ENCODE measurements around the gene SPPL2C.

The SPPL2C gene, protein sequence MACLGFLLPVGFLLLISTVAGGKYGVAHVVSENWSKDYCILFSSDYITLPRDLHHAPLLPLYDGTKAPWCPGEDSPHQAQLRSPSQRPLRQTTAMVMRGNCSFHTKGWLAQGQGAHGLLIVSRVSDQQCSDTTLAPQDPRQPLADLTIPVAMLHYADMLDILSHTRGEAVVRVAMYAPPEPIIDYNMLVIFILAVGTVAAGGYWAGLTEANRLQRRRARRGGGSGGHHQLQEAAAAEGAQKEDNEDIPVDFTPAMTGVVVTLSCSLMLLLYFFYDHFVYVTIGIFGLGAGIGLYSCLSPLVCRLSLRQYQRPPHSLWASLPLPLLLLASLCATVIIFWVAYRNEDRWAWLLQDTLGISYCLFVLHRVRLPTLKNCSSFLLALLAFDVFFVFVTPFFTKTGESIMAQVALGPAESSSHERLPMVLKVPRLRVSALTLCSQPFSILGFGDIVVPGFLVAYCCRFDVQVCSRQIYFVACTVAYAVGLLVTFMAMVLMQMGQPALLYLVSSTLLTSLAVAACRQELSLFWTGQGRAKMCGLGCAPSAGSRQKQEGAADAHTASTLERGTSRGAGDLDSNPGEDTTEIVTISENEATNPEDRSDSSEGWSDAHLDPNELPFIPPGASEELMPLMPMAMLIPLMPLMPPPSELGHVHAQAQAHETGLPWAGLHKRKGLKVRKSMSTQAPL

DNA sequence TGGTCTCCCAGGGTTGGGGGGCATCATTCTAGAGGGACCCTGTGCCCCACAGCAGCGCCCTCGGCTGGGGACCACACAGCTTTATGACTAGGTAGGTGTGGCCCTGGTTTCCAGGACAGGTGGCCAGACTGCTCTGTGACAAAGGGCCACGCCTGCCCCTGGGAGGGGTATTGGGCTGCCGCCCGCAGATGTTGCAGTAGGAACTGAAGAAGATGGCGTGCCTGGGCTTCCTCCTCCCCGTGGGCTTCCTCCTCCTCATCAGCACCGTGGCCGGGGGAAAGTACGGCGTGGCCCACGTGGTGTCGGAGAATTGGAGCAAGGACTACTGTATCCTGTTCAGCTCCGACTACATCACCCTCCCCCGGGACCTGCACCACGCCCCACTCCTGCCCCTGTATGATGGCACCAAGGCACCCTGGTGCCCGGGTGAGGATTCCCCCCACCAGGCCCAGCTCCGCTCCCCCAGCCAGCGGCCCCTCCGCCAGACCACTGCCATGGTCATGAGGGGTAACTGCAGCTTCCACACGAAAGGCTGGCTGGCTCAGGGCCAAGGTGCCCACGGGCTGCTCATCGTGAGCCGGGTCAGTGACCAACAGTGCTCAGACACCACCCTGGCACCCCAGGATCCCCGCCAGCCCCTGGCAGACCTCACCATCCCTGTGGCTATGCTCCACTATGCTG is at the start of gene SPPL2C:
TSS of gene SPPL2C (plus strand) at position 187 of the 681 bp plus-strand sequence. CDS start at position 213, 26 bp downstream.
- DNase-seq: no peak

DNA sequence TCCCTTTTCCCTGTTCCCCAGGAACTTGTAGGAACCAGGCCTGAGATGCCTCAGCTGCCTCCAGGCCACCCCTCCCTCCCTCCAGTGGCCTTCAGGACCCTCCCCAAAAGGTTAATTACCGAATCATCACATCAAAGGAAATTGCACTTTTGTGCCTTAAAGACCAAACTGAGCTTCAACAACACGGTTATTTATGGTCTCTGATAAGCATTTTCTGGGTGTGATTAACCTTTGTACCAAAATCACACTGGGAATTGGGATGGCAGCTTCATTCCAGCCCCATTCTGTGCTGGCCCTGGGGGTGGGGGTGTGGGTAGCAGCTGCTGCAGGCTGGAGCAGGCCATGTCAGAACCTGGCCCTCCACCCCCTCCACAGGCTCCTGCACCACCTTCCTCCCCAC is 43.9 kb upstream of the SPPL2C start:
- DNase-seq: no peak

DNA sequence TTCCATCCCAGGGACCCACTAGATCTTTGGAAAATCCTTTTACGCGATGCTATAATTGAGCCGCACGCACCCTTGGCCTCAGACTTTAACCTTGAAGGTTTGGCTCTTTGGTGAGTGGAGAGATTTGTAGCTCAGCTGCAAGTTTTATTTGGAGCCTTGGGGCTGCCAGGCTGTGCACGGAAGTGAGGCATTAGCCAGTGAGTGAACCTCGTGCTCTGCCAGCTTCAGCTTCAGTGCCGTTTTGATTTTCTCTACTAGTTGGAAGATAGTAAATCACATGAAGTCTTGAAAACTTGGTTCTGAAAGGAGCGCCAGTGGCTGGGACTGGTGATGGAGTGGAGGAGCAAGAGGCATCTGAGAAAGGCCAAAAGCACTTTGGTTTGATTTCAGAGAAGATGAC is 43.3 kb upstream of the SPPL2C start:
- DNase-seq: no peak

DNA sequence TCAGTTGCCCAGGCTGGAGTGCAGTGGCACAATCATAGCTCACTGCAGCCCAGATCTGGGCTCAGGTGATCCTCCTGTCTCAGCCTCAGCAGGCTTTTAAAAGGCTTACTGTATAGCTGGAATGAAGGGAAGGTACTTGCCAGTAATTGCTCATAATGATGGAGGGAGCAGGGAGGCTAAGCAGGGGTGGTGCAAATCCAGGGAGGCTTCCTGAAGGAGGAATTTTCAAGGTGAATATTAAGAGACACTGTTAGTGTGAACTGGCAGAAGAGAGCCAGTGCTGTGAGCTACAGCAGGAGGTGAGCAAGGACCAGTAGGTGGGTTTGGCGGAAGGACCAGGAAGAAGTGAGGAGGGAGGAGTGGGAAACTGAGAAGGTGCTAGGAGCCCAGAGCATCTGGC is 35.8 kb upstream of the SPPL2C start:
- no peak for DNase-seq

DNA sequence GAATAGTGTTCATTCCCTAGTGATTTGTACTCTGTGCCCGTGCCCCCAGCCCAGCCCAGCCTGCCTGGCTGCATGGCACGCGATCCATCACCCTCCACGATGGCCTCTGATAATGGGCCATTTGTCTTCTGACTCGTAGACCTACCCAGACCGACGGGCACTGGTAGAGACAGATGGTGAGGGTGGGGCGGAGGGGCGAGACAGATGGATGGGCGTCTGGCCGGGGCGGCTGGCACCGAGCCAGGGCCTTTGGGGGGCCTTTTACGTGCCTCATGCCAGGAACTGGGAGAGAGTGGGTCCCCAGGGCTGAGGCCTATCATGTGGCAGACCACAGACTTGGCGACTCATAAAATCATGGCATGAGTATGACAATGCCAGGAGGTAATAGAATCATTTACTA is 35.2 kb upstream of the SPPL2C start:
- no peak for DNase-seq

DNA sequence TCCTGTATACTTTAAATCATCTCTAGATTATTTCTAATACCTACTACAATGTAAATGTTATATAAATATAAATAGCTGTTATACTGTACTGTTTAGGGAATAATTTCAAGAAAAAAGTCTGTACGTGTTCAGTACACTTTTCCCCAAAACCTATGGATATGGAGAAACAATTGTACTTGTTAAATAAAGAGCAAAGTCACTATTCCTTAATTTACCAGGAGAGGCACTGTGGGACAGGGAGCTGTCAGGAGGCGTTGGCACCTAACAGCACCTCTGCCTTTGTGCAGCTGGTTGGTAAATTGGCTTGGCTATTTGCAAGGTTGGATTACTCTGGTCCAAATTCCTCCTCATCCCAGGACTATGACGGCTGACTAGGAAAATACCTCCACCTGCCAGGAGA is 32.6 kb upstream of the SPPL2C start:
- no peak for DNase-seq

DNA sequence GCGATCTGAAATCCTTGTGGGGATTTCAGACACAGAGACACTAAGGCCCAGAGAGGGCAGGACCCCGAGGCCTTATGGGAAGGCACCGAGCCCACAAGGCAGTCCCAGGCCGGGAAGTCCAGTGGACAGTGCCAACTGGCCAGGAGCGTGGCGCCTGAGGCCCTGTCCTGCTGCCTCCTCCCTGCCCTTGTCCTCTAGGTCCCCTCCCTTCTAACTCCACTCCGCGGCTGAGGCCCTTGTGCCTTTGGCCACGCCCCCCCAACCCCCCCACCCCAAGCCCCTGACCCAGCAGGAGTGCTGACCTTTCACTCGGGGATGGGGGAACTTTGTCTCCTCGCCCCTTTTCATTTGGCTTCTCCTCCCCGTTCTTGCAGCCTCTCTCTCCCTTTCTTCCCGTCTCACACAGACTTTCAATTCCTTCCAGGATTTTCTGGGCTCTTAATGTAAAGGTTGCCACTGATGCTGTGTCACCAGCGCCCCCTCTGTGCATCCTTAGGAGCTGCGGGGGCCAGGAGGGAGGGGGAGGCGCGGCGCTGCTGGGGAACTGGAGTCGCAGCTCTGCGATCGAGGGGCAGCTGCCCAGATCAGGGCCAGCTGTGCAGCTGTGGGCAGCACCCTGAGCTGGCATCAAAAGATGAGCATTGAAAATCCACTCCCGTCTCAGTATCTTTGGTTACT is 31.5 kb upstream of the SPPL2C start:
- DNase-seq: no peak

DNA sequence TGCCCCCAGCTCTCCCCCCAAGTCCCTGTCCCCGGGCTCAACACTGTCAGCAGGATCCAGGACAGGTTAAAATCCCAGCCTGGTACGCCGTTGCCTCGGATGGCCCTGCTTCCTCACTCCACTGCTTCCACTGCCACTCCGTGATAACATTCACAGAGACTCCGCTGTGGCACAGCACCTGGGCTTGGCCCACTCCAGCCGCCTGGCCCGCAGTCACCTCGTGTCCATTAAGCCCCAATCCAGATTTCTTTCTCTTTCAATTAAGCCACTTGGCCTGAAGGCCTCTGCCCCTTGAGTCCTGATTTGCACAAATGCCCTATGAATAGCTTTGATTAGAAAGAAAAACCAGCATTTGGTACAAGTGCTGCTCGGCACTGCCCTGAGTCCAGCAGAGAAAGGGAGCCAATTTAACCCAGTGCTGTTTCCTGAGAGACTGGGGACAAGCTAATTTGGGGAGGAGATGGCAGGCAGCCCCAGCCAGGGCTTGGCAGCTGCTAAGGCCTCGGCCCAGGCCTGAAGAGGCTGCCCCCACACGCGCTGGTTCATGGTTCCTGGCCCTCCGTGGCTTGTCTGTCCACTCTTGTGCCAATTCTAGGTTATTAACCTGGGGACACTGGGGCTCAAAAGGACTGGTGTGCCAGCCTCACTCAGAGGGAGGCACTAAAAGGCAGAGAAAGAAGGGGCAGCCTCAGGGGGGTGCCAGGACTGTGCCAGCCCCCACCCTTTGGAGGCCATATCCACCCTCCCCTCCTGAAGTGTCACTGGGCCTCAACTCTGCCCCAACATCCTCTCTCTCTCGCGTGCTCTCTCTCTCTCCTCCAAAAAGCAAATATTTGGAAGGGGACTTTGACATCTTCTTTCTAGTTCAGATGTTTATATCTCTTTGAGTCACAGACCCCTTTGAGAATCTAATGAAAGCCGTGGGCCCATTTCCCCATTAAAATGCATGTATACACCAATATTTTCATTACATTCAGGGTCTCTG is 29.8 kb upstream of the SPPL2C start:
- no peak for DNase-seq

DNA sequence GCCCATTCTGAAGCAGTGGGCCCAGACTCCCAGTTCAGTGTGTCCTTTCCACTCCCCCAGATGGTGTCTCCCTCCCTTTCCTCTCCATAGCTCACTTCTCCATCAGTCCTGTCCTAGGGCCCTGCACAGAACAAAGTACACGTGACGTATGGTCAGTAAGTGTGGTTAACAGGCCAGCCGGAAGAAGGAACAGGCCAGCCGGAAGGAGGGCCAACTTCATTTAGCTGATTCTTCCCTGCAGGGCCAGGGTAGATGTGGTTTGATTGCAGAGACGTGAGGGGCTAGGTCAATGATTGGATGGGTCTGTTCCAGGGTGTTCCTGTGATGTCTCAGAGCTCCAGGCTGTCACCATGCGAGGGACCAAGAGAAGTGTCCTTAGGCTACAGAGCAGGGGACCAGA is 28.9 kb upstream of the SPPL2C start:
- no peak for DNase-seq

DNA sequence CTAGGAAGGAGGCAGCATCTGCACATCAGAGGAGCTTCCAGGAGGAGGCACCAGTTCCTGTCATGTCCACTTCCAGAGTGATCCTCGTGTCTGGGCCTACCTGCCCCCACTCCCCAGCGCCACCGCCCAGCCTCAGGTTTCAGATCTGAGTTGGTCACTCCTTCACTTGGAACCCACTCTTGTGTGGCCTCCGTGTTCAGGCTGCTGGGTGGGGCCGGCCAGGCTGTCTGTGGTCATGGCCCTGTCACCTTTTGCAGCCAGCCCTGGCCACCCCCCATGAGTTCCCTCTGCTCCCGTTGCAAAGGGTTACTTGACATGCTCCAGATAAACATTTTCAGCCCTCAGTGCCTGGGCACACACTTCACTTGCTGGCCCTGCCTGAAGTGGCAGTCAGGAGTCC is 26.6 kb upstream of the SPPL2C start:
- DNase-seq: no peak

DNA sequence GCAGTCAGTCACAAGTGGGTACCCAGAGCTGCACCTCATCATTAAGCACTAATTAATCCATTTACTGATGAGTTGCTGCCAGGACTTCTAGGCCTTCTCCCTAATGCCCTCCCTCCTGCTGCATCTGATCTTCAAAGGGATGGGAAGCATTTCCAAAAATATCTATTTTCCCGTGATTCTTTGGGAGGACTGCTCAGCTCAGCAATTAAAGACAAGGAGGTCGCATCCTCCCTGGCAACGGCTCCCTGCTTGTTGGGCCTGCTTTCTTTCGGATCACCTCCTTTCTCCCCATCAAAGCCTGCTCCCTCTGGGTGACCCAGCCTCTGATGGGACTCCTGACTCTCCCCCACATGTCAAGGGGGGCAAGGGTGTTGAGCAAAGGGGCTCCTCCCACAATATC is 26.0 kb upstream of the SPPL2C start:
- DNase-seq: no peak

DNA sequence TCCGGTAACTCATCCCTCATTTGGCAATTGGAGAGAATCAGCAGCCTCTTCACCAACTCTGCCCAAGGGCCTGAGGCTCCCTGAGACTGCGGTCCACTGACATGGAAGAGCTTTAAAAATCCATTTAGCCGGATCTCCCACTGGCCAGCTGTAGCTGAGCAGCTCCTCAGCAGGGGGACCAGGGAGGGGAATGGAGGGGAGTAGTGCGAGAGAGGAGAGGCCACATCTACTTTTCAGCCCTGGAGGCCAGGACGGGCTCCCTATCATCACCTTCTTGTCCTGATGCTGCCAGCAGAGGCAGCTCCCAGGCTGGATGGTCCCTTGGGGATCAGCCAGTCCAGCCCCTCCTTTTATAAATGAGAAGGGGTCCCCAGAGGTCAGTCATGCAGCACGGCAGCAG is 25.0 kb upstream of the SPPL2C start:
- DNase-seq: no peak

DNA sequence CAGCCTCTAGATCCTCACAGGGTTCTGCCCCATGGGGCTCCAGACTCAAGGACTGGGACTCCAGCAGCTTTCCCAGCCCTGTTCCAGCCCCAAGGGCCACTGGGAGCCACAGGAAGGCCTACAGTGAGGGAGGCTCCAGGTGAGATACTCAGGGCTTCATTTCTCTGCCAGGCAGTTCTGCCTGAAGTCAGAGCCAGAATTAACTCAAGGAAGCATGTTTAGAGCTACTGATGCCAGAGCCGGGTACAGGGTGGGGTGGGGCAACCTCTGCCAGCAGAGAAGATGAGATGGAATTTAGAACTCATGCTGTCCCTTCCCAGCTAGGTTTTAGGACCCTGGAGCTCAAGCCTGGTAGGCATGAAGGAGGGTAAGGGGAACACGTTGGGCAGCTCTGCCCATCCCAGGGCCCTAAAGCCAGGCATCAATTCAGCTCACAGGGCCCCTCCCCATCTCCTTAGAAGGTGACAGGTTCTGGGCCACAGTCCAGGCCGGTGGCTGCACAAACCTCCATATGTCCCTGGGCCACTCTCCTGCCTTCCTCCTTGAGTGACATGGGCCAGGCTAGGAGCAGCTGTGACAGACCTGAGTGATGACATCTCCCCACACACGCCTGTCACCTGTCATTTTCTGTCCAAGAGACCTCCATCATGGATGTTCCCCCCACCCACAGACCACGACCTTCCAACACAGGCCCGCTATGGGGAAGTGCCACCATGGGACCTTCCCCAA is 24.5 kb upstream of the SPPL2C start:
- no peak for DNase-seq

DNA sequence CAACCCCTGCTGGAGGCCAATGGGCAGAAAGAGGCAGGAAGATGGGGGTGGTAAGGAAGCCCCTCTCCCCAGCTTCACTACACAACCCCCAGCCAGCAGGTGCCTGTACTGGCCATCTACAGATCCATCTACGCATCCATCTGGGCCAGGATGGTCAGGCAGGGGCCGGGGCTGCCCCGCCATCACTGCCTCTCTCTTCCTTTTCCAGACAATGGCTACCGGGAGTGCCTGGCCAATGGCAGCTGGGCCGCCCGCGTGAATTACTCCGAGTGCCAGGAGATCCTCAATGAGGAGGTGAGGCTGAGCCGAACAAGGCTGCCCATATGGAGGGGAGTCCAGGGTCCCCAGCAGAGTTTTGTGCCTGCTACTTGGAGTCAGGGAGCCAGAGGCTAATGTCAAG is 23.5 kb upstream of the SPPL2C start:
- no peak for DNase-seq

DNA sequence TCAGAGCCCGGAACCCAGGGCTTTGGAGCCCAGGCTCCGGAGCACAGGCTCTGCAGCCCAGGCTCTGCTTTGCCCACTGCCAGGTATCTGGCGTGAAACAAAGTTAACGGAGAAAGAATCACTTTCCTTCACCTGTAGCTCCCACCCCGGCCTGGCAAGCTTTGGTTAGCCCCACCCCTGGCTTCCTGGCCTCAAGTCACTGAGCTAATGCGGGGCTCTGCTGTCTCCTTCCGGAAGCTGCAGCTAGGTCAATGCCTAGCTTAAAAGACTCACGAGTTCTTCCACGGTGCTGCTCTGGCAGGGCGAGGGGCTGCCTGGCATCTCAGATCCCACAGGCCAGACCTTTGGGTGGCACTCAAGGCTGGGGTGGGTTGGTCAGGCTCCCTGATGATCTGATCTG is 21.1 kb upstream of the SPPL2C start:
- no peak for DNase-seq

DNA sequence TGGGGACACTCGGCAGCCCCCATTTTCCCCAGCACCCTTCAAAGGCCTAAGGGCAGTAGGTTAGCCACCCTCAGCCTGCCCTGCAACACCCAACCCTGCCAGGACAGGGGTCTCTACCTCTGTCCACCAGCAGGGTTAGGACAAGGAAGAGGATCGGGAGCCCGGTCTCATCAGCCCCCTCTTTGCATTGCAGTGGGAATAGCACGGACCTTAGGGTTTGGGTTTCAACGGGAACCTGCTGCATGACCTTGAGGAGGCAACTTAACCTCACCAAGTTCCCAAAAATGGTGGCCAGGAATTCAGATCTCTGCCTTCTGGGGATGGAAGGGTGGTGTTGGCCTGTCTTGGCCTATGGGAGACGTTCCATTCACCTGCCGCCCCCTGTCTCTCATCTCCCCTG is 20.2 kb upstream of the SPPL2C start:
- DNase-seq: no peak

DNA sequence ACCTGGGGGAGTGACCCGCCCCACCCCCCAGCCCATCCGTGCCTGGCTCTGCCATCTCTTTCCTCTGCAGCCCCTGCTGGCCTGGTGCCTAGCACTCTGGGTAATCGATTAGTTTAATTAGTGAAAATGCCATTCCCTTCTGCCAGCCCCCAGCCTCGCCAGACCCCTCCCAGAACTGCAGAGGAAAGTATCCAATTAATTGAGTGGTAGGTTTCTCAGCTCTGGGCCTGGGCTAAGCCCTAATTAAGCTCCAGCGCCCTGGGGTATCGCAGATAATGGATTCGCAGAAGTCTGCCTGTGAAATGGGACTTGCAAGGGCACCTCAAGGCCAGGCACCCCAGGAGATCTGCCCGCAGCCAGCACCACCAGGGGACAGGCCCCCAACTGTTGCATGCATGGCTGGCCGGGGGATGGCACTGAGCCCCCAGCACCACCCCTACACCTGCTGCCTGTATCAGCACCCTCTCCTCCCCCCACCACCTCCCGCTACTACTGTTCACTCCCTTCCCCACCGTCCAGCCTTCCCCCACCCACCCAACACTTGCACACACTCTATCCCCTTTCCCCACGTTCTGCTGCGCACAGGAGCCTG is 19.7 kb upstream of the SPPL2C start:
- no peak for DNase-seq

DNA sequence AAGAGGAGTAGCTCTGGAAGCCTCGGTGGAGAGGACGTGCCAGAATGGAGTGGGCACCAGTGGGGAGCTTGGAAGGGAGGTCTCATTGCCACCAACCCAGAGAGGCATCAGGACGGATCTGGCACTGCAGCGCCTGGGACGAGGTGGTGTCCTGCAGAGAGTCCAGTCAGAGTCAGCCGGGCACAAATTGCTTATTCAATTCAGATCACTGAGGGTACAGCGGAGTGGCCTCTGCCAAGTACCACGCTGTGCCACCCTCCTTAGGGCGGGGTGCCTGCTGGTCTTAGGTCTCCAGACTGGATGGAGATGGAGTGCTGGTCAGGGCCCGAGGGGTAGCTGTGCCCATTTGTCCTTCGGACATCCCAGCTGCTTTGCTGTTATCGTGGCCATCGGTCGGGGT is 18.9 kb upstream of the SPPL2C start:
- DNase-seq: no peak

DNA sequence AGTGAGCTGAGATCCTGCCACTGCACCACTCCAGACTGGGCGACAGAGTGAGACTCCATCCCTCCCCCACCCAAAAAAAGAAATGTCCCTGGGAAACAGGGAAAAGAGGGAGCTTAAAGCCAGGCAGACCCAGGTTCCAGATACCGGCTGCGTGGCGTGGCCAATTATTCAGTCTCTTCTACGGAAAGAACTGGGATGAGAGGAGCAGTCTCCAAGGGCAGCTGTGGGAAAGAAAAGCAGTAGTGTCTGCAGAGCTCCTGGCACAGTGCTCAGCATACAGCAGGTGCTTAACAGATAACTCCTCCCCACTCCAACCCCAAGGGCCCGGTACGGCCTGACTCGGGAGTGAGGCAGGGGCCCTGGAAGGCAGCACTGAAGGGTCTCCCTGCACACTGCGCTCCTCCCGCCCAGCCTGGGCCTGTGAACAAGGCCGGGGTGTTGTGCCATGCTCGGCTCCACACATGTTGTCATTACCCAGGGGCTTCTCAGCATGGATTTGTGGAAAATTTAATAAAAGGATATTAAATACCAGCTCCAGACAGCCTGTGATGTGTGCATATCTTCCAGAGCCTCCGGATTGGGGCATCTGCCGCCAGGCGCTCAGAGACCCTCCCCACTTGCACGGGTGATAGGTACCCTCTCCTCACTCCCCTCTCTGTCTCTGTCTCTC is 17.6 kb upstream of the SPPL2C start:
- DNase-seq: no peak

DNA sequence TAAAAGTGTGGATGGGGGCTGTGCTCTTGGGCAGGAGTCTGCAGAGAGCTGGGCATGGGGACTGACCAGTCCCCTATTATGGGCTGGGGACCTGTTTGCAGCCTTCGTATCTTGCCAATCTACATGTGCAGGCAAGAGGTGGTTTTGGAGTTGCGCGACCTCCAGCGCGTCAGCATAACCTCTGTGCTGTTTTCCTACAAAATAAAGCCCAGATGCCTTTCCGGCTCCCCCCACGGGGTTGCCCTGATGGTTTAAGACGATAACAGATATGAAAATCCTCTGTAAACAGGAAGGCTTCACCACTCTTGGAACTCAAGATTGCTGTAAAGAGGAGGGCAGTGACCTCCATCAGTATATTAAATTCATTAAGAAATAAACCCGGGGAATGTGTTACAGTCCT is 16.5 kb upstream of the SPPL2C start:
- no peak for DNase-seq

Measured in activated naive CD4-positive, alpha-beta T cell treated with anti-CD3 and anti-CD28 coated beads, Interleukin-2, amount 50 U/mL, for 16 hours (primary cell).